Lower leg skin (tissue), 4 donors: ENCODE measurements around the gene SPATA33. TPM values are rescaled to one million over a fixed set of nuclear protein-coding genes. Genes with fewer than 3 reads are reported as not detected.

Experiments used
- DNase-seq, 2 donors: peaks; one replicate each; pipeline ENCODE4 v3.0.0-alpha.2; 2019; ENCODE audit warnings: low spot score in 2 of 2
- H3K4me3 ChIP-seq: fragments of 200-600 bp; sonication (generic); 2 replicates; pipeline ENCODE4 v1.5.1; 2017; ENCODE audit warnings: mild to moderate bottlenecking, low read depth; ENCODE audit not compliant: poor library complexity, severe bottlenecking
- POLR2A ChIP-seq, 2 donors: fragments of 450-650 bp; IDR thresholded peaks; one replicate each; pipeline ENCODE4 v1.6.1; 2016 to 2017; ENCODE audit warnings: antibody characterized with exemption in 2 of 2, mild to moderate bottlenecking in 1 of 2, moderate library complexity in 1 of 2
- WGBS, 2 donors: methylation state at CpG; one replicate each; pipeline ENCODE4 v1.1.5; 2018; 5-methylcytosine and 5-hydroxymethylcytosine counted together
- intact Hi-C: fragments of 100-400 bp; cut with DNase I; formaldehyde crosslinking; loops from one replicate; pipeline ENCODE4 v1.15.0; 2023; ENCODE audit warnings: low total_unique reads
- total RNA-seq, 4 donors: library from RNA; depleted of rRNA; stranded (reverse); fragments of >200 nt; gene quantifications; one replicate each; pipeline ENCODE4 v1.1.0, GENCODE V29; 2016
- TF ChIP-seq, protein P1 (sequence below), 3 donors: fragments of 450-650 bp; IDR thresholded peaks; one replicate each; pipeline ENCODE4 v1.5.1; 2016; ENCODE audit warnings: antibody characterized with exemption in 3 of 3, mild to moderate bottlenecking in 3 of 3, moderate library complexity in 2 of 3

SPATA33 gene
- total RNA-seq, 4 donors from 2014 or later = 1.1 to 4.1 (median 2.5) TPM

DNA sequence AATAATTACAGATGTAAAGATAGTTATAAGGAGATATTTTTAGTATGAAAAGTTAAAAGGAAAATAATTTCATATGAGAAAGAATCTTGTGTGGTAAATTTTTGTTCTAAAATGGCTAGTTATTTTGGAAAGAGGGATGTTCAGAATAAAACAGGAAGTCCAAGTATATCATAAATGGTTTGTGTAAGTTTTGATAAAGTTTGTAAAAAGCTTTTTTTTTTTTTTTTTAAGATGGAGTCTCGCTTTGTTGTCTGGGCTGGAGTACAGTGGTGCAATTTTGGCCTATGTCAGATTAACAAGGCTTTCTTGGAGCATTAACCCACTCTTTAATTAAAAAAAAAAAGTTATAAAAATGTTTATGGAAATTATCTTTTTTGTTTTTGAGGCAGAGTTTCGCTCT is 20.6 kb downstream of the SPATA33 start:
- WGBS, 2 donors = 96 to 99% methylated on average over 2 of the region's 2 CpGs
- TF ChIP-seq POLR2A (IDR thresholded peaks at IDR 0.05) = no peak
- TF ChIP-seq, protein P1, sequence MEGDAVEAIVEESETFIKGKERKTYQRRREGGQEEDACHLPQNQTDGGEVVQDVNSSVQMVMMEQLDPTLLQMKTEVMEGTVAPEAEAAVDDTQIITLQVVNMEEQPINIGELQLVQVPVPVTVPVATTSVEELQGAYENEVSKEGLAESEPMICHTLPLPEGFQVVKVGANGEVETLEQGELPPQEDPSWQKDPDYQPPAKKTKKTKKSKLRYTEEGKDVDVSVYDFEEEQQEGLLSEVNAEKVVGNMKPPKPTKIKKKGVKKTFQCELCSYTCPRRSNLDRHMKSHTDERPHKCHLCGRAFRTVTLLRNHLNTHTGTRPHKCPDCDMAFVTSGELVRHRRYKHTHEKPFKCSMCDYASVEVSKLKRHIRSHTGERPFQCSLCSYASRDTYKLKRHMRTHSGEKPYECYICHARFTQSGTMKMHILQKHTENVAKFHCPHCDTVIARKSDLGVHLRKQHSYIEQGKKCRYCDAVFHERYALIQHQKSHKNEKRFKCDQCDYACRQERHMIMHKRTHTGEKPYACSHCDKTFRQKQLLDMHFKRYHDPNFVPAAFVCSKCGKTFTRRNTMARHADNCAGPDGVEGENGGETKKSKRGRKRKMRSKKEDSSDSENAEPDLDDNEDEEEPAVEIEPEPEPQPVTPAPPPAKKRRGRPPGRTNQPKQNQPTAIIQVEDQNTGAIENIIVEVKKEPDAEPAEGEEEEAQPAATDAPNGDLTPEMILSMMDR (IDR thresholded peaks at IDR 0.05) = no peak
- H3K4me3 ChIP-seq = no peak overlapping the region
- no peak for DNase-seq
- intact Hi-C loops = no loop called here

DNA sequence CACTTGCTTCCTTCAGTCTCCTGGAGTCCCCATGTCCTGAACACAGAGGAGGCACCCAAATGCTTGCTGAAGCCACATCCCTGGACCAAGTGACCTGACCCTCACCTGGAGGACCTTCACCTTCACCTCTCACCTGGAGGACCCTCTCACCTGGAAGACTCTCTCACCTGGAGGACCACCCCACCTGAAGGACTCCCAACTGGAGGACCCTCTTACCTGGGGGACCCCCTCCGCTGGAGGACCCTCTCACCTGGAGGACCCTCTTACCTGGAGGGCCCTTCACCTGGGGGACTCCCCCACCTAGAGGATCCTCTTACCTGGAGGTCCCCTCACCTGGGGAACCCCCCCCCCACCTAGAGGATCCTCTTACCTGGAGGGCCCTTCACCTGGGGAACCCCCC is 28.3 kb downstream of the SPATA33 start:
- intact Hi-C loops = no loop called here
- no peak overlapping the region for H3K4me3 ChIP-seq
- 79 to 94% methylated on average over 1 of the region's 1 CpG for WGBS, 2 donors
- TF ChIP-seq, protein P1 (IDR thresholded peaks at IDR 0.05) = no peak
- TF ChIP-seq POLR2A (IDR thresholded peaks at IDR 0.05) = no peak
- DNase-seq = no peak

DNA sequence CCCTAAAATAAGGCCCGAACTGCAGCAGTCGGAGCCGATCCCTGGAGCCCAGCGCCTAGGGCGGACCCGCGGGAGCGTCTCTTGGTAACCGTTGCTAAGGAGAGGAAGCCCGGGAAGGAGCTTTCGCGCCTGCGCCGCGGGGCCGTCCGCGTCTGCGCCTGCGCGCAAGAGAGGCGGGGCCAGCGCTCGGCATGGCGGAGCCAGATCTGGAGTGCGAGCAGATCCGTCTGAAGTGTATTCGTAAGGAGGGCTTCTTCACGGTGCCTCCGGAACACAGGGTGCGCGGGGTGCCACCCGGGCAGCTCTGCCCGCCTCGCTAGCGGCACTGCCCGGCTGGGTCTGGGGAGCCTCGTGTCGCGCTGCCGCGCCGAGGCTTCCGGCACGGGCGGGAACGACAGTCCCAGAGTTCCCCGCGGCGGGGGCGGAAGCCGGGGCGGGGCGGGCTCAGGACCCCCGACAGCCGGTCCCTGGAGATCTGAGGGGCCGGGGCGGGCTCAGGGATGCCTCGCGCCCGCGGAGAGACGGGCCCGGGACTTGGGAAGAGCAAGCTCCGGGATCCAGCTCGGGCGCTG is 29.0 kb downstream of the SPATA33 start, which contains the start of gene CDK10:
Gene CDK10 (plus strand): TSS at position 170 of the 572 bp plus-strand sequence. CDS start 22 bp downstream, at position 192.
- TF ChIP-seq, protein P1 (IDR thresholded peaks at IDR 0.05) = no peak
- no peak for TF ChIP-seq POLR2A (IDR thresholded peaks at IDR 0.05)

DNA sequence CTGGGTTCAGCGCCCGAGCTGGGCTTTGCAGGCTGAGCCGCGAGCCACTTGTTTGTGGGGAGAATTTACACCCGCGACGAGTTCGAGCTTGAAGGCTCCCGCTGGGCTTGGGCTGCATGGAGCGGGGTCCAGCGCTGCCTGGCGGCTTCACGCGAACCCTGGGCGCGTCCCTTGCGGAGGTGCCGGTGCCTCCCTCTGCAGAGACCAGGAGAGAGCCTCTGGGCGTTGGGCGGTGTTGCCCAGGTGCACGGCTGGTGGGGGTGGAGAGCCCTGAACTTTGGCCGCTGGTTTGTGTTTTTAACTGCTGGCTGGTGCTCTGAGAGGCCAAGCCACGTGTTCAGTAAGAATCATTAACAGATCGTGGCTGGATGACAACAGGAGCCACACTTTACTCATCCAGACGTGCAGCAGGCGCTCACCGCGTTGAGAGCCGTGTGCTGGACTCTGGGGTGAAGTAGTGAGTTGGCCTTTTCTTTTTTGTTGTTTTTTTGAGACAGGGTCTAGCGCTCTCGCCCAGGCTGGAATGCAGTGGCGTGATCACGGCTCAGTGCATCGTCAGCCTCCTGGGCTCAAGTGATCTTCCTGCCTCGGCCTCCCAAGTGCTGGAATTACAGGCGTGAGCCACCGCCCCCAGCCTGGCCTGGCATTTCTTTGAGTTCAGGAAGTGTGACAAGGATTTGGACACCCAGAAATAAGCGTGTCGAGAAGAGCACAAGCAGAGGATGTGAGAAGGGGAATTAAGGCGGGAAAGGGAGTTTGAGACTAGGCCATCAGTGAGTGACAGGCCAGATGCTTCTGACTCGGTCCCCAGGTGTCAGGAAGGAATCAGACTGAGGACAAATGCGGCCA is 29.7 kb downstream of the SPATA33 start:
- intact Hi-C loops = no loop called here
- H3K4me3 ChIP-seq = peak overlapping the region; percentile 71
- 7 to 17% methylated on average over 28 to 38 of the region's 42 CpGs for WGBS, 2 donors
- no peak for DNase-seq
- TF ChIP-seq, protein P1 (IDR thresholded peaks at IDR 0.05) = no peak
- TF ChIP-seq POLR2A (IDR thresholded peaks at IDR 0.05) = no peak

More for the DNA sequence above, 29.0 kb downstream of the SPATA33 start, which contains the start of gene CDK10:
- 0 to 2% methylated on average over 18 to 47 of the region's 67 CpGs for WGBS, 2 donors
- intact Hi-C loops = no loop called here
- peak; percentile 86 to 96 for DNase-seq
- H3K4me3 ChIP-seq = peak within 1 kb of the TSS; percentile 71

DNA sequence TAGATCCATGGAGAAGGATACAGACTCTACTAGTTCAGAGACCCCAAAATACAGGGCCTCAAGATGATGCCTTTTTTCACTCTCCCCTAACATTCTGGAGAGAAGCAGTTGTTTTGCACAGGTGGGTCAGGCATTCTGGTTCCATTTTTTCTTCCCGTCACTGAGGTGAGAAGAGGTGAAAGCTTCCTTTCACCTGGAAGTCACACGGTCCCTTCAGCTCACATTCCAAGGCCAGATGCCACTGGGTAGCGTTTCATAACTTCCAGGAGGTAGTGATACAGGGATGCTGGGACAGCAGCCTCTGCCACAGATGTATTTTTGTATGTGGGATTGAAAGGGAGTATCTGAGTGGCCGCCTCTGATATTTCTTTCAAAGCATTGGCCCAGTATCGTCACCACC is 30.8 kb downstream of the SPATA33 start:
- intact Hi-C loops = no loop called here
- TF ChIP-seq POLR2A (IDR thresholded peaks at IDR 0.05) = no peak
- TF ChIP-seq, protein P1 (IDR thresholded peaks at IDR 0.05) = no peak
- DNase-seq = no peak
- no peak overlapping the region for H3K4me3 ChIP-seq
- 90 to 94% methylated on average over 5 of the region's 5 CpGs for WGBS, 2 donors
